Measurements from ENCODE around the gene TBC1D9B.

DNA sequence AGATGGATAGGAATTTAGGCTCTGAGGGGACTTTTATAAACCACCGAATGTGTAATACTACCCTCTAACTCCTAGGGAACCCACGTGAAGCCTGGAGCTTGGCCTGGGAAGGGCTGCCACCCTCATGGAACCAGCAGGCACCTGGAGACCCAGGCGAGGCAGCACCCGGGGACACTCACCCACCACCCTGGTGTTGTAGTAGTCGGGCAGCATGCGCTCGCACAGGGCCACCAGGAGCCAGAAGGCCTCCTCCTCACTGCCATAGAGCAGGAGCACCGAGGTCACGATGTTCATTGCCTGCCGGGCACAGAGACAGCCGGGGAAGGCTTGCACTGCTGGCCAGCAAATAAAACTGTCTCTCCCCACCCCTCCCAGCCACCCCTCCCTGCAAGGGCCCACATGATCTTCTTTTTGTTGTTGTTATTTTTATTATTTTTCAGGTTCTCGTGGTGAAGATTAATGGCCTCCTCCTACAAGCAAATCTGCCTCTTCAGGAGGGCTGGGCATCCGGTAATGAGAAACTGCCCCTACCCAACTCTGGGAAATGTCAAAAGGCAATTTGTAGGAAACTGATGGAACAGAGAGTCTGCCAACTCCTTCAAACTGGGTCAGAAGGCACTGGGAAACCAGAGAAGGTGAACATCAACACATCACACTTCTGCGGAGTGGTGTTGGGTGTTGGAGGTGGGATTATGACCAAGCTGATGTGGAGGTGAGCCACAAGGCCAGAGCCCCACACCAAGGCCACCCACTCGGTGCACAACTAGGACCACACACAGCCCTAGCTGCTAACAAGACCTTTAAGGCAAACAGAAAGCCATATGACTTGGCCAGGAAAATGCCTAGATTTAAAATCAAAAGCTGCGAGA is 31.7 kb downstream of the TBC1D9B start:
- TF ChIP-seq, protein P1, sequence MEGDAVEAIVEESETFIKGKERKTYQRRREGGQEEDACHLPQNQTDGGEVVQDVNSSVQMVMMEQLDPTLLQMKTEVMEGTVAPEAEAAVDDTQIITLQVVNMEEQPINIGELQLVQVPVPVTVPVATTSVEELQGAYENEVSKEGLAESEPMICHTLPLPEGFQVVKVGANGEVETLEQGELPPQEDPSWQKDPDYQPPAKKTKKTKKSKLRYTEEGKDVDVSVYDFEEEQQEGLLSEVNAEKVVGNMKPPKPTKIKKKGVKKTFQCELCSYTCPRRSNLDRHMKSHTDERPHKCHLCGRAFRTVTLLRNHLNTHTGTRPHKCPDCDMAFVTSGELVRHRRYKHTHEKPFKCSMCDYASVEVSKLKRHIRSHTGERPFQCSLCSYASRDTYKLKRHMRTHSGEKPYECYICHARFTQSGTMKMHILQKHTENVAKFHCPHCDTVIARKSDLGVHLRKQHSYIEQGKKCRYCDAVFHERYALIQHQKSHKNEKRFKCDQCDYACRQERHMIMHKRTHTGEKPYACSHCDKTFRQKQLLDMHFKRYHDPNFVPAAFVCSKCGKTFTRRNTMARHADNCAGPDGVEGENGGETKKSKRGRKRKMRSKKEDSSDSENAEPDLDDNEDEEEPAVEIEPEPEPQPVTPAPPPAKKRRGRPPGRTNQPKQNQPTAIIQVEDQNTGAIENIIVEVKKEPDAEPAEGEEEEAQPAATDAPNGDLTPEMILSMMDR (IDR thresholded peaks at IDR 0.05; ENCODE audit: poor library complexity) = no peak
- TF ChIP-seq EZH2 (IDR thresholded peaks at IDR 0.05; ENCODE audit: borderline replicate concordance) = no peak
- no peak for TF ChIP-seq EZH2phosphoT487 (IDR thresholded peaks at IDR 0.05; ENCODE audit: low read depth, severe bottlenecking, unreplicated experiment)

Measured in hepatocyte (in vitro differentiated cells).